ENCODE data around the gene CTRL. TPM values are rescaled to one million over a fixed set of nuclear protein-coding genes. Genes with fewer than 3 reads are reported as not detected.

Gene CTRL
- total RNA-seq, 4 donors from 2014 or later = 0.27 TPM; not detected in 3

DNA sequence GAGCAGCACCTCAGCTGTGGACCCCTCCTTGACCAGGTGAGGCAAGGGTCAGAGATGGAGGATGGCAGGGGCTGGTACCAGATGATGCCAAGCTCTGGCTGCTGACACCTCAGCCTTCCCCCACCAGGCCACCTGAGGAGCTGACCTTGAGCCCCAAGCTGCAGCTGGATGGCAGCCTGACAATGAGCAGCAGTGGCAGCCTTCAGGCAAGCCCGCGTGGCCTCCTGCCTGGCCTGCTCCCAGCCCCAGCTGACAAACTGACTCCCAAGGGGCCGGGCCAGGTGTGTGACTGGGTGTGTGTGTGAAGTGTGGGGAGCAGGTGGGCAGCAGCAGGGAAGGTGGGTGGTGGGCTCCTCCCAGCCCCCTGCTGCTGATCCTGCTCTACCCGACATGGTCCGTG lies 51.7 kb downstream of the CTRL start:
- peak overlapping the region; percentile 87 to 95 (median 90) for H3K27ac ChIP-seq
- TF ChIP-seq, protein P1, sequence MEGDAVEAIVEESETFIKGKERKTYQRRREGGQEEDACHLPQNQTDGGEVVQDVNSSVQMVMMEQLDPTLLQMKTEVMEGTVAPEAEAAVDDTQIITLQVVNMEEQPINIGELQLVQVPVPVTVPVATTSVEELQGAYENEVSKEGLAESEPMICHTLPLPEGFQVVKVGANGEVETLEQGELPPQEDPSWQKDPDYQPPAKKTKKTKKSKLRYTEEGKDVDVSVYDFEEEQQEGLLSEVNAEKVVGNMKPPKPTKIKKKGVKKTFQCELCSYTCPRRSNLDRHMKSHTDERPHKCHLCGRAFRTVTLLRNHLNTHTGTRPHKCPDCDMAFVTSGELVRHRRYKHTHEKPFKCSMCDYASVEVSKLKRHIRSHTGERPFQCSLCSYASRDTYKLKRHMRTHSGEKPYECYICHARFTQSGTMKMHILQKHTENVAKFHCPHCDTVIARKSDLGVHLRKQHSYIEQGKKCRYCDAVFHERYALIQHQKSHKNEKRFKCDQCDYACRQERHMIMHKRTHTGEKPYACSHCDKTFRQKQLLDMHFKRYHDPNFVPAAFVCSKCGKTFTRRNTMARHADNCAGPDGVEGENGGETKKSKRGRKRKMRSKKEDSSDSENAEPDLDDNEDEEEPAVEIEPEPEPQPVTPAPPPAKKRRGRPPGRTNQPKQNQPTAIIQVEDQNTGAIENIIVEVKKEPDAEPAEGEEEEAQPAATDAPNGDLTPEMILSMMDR (IDR thresholded peaks at IDR 0.05 in 4 of 5, conservative IDR thresholded peaks at IDR 0.05 in 1 of 5) = no peak
- no peak for TF ChIP-seq POLR2A (IDR thresholded peaks at IDR 0.05)
- no peak for ATAC-seq

More for the DNA sequence above, 51.7 kb downstream of the CTRL start:
- in situ Hi-C loops (cut with MboI; ENCODE audit: low sequenced_read_pairs in 4 of 4) = loop anchor here in 1 of 4 donors (10.0 kb wide), 1 partner anchor 55 kb away; the partner anchor contains the start of genes CTRL and PSMB10
- Histone ChIP-seq H3K27me3 (no peaks in the 10 kb centered on the region), H3K4me1 (peaks cover 54 to 61% of the 10 kb centered on the region in 2 donors), H3K36me3 (peaks cover 2 to 67% of the 10 kb centered on the region in 2 donors), H3K4me3 (no peak overlapping the region), H3K9me3 (no peaks in the 10 kb centered on the region)
- intact Hi-C loops (cut with DNase I; ENCODE audit: low total_unique reads) = loop anchor here (5.0 kb wide), 1 partner anchor 162 kb away; no protein-coding TSS in a partner anchor
- DNase-seq = no peak

Other genes starting within 250 kb of the CTRL start
- gene GFOD2, start 212.5 kb downstream of the CTRL start, total RNA-seq = 10 to 100 TPM in 3 of 4 donors, 1 to 10 TPM in 1; 8.9 to 15.4 (median 11.6) TPM
- gene RANBP10, start 125.3 kb downstream of the CTRL start, total RNA-seq = 10 to 100 TPM; 12.6 to 46.6 (median 14.8) TPM
- gene TSNAXIP1, start 125.0 kb downstream of the CTRL start, total RNA-seq = 10 to 100 TPM in 1 of 4 donors, under 1 TPM in 2, not detected in 1; 0.27 to 11.0 (median 0.56) TPM
- gene THAP11, start 89.5 kb downstream of the CTRL start, total RNA-seq = 100 to 1,000 TPM in 2 of 4 donors, 10 to 100 TPM in 2; 61.9 to 120 (median 102) TPM
- gene NUTF2, start 84.9 kb downstream of the CTRL start, total RNA-seq = 100 to 1,000 TPM in 3 of 4 donors, 10 to 100 TPM in 1; 60.1 to 210 (median 114) TPM
- 10 to 100 TPM; 14.9 to 41.2 (median 20.0) TPM for gene CENPT, start 84.2 kb downstream of the CTRL start, total RNA-seq
- 10 to 100 TPM; 27.5 to 58.9 (median 48.5) TPM for gene EDC4, start 58.8 kb downstream of the CTRL start, total RNA-seq
- gene NRN1L, start 47.0 kb downstream of the CTRL start, total RNA-seq = 1 to 10 TPM in 2 of 4 donors, under 1 TPM in 1, not detected in 1; 0.87 to 2.8 (median 1.1) TPM
- 10 to 100 TPM in 1 of 4 donors, 1 to 10 TPM in 3; 4.1 to 12.7 (median 6.9) TPM for gene PSKH1, start 38.6 kb downstream of the CTRL start, total RNA-seq
- 10 to 100 TPM; 18.3 to 41.4 (median 23.9) TPM for gene PSMB10, start 5.0 kb upstream of the CTRL start, total RNA-seq
- 10 to 100 TPM in 1 of 4 donors, 1 to 10 TPM in 3; 2.5 to 18.7 (median 3.5) TPM for gene LCAT, start 12.3 kb upstream of the CTRL start, total RNA-seq
- gene SLC12A4, start 36.8 kb upstream of the CTRL start, total RNA-seq = 10 to 100 TPM; 10.4 to 30.8 (median 15.8) TPM
- not detected for gene DPEP3, start 48.6 kb upstream of the CTRL start, total RNA-seq
- under 1 TPM in 2 of 4 donors, not detected in 2; 0.26 to 0.38 TPM for gene DPEP2, start 67.6 kb upstream of the CTRL start, total RNA-seq
- gene DPEP2NB, start 84.0 kb upstream of the CTRL start, total RNA-seq = not detected
- 10 to 100 TPM in 2 of 4 donors, 1 to 10 TPM in 2; 6.2 to 16.1 (median 10.4) TPM for gene DDX28, start 91.4 kb upstream of the CTRL start, total RNA-seq
- 1 to 10 TPM; 4.5 to 9.6 (median 7.1) TPM for gene DUS2, start 91.4 kb upstream of the CTRL start, total RNA-seq
- gene NFATC3, start 153.5 kb upstream of the CTRL start, total RNA-seq = 10 to 100 TPM; 47.9 to 72.7 (median 70.7) TPM